GM10248 (cell line): ENCODE results near the gene MORC1.
"Not testable (repeated sequence)": the region's sequence is repeated elsewhere in the genome, so short reads cannot be mapped to it uniquely, and the experiment has no call there.

Experiments used
- CTCF ChIA-PET: fragments of 300-600 bp; sonication (Branson Sonifier 250); formaldehyde crosslinking; extraction: SDS; loops from one replicate; lab custom pipeline; 2021; ENCODE audit warnings: antibody characterized with exemption; lab: Yijun Ruan, JAX
- POLR2A ChIA-PET: fragments of 350-650 bp; sonication (Branson Sonifier 250); formaldehyde crosslinking; extraction: SDS; loops from one replicate; lab custom pipeline; 2020; ENCODE audit warnings: antibody characterized with exemption; lab: Yijun Ruan, JAX
- DNase-seq: peaks from one replicate; pipeline ENCODE4 v3.0.0; 2012; ENCODE audit errors: extremely low spot score
- TF ChIP-seq, protein P1 (sequence below): IDR thresholded peaks from 2 replicates; pipeline ENCODE4 v1.5.1; 2012; ENCODE audit warnings: mild to moderate bottlenecking, low read depth; ENCODE audit errors: extremely low read depth, missing control alignments, control extremely low read depth

The MORC1 gene

DNA sequence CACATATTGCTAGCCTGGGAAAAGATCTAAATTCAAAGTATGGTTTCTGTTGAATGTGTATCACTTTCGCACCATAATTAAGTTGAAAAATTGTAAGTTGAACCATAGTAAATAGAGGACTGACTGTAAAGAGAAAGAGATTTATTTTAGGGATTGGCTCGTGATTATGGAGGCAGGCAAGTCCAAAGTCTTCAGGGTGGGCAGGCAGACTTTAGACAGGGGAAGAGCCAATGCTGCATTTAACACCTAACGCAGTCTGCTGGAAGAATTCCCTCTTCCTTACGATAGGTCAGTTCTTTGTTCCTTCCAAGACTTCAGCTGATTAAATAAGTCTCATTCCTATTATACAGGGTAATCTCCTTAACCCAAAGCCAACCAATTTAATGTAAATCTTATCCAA, 34.4 kb upstream of the MORC1 start:
- TF ChIP-seq, protein P1, sequence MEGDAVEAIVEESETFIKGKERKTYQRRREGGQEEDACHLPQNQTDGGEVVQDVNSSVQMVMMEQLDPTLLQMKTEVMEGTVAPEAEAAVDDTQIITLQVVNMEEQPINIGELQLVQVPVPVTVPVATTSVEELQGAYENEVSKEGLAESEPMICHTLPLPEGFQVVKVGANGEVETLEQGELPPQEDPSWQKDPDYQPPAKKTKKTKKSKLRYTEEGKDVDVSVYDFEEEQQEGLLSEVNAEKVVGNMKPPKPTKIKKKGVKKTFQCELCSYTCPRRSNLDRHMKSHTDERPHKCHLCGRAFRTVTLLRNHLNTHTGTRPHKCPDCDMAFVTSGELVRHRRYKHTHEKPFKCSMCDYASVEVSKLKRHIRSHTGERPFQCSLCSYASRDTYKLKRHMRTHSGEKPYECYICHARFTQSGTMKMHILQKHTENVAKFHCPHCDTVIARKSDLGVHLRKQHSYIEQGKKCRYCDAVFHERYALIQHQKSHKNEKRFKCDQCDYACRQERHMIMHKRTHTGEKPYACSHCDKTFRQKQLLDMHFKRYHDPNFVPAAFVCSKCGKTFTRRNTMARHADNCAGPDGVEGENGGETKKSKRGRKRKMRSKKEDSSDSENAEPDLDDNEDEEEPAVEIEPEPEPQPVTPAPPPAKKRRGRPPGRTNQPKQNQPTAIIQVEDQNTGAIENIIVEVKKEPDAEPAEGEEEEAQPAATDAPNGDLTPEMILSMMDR = no peak
- POLR2A ChIA-PET = no interaction called here
- CTCF ChIA-PET = interaction anchor here (2.6 kb wide), 1 partner anchor 8 kb away, joined by 12 read pairs; no protein-coding TSS in a partner anchor
- no peak for DNase-seq

DNA sequence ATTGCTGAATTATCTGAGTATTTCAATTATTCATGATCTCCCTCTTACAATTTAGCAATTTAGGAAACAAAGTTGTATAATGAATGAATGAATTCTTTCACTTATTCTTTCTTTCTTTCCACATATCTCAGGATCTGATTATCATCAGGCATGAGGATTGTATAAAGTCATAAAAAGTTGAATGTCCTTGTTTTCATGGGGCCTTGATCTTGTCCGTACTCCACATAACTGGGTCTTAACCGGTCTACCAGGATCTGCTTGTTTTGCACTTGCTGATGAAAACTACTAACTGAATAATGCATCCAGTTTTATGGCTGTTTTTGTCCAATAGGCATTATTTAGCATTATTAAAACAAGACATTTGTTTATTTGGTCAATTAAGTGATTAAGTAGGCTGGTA, 31.1 kb upstream of the MORC1 start:
- ChIA-PET CTCF (no interaction called here), POLR2A (no interaction called here)

DNA sequence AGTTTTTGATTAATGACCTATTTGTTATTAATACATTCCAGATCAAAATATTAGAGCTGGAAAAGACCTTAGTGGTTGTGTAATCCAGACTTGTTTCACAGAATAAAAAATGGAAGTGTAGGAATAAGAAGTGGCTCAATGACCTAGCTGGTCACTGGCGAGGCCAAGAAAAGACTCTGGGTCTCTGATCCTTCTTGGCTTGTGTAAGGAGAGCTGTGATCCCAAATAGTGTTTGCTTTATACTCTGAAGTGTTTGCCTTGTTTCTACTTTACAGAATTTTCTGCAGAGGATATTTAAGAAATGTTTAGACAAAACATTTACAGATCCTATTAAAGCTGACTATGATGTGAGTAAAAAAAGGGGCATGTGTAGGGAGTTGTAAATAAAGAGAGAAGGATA, 25.7 kb upstream of the MORC1 start:
- POLR2A ChIA-PET = no interaction called here
- CTCF ChIA-PET = interaction anchor here (0.9 to 2.8 kb wide), 2 partner anchors 10 to 15 kb away, joined by 4 to 12 read pairs; no protein-coding TSS in a partner anchor
- no peak for DNase-seq
- TF ChIP-seq, protein P1 = no peak

More for the DNA sequence above, 31.1 kb upstream of the MORC1 start:
- DNase-seq = no peak
- TF ChIP-seq, protein P1 = no peak

DNA sequence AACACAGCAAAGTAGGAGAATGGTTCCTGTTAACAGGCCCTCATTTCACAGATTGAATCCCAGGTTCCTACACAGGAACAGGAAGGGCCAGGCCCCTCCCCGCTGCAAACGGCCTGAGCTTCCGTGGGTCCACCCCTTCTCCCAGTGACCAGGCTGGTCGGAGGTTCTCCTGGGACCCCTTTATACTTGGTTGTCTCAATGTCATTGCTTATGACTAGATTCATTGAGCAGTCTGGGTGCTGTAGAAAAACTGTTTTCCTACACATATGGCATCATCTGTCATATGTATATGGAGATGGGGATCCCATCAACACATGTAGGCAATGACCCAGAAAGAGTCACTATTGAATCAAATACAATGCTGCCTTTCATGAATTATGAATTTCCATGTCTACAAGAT, 22.4 kb upstream of the MORC1 start:
- DNase-seq = no peak
- ChIA-PET CTCF (no interaction called here), POLR2A (no interaction called here)
- TF ChIP-seq, protein P1 = no peak

DNA sequence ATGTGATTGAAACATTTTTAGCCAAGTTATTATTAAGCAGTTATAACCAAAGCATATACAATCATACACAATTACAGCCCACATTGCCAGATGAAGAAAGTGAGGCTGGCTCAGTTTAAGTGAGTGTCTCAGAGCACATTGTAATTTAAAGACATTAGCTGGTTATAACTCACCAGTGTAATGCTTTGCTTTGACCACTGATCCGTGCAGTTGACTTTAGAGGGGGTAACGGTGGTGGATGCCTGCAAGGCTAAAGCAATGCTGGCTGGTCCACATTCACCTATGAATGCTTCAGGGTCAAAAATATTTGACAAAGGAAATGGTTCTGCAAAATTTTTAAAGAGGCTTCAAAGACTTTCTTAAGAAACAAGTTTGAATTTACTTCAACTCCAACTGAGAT, 19.8 kb upstream of the MORC1 start:
- TF ChIP-seq, protein P1 = no peak
- ChIA-PET POLR2A (no interaction called here), CTCF (no interaction called here)
- no peak for DNase-seq

DNA sequence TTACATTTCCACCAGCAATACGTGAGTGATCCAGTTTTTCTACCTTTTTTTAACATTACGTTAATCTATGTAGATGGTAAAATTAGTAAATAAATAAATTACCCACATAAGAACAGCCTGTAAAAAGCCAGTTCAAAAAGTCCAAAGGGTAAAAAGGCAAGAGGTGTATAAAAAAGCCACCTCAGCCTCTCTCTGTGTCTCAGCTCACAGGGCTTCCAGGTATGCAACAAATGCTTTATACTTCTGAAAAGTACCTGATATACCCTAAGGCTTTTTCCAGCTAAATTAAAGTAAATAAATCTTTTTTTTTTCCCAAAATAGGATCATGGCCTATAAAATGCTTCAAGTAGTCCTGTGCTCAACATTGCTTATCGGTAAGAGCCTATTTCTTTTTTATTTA, 18.6 kb upstream of the MORC1 start, which contains the start of gene C3orf85:
Gene C3orf85 (plus strand): TSS at position 197 of the 400 bp plus-strand sequence. CDS start 129 bp downstream, at position 326.
- CTCF ChIA-PET = interaction anchor here (1.0 to 1.4 kb wide), 2 partner anchors 10 to 17 kb away, joined by 3 to 4 read pairs; no protein-coding TSS in a partner anchor

DNA sequence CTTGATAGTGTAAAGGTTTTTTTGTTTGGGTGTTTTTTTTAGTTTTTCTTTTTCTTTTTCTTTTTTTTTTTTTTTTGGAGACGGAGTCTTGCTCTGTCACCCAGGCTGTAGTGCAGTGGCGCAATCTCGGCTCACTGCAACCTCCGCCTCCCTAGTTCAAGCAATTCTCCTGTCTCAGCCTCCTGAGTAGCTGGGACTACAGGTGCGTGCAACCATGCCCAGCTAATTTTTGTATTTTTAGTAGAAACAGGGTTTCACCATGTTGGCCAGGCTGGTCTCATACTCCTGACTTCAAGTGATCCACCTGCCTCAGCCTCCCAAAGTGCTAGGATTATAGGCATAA, 15.5 kb upstream of the MORC1 start:
- DNase-seq, POLR2A ChIA-PET: not testable (repeated sequence)
- CTCF ChIA-PET = interaction anchor here (1.8 kb wide), 1 partner anchor 11 kb away, joined by 4 read pairs; no protein-coding TSS in a partner anchor

More for the DNA sequence above, 18.6 kb upstream of the MORC1 start, which contains the start of gene C3orf85:
- TF ChIP-seq, protein P1 = no peak
- POLR2A ChIA-PET = no interaction called here
- no peak for DNase-seq
